Endodermal cell (in vitro differentiated cells): ENCODE results near the gene VPS13D. TPM values are rescaled to one million over a fixed set of nuclear protein-coding genes. Genes with fewer than 3 reads are reported as not detected.
A peak's percentile ranks its signal among the peaks of the same experiment; 100 is the strongest.

Source experiments
- DNase-seq: peaks from one replicate; pipeline ENCODE4 v3.0.0-alpha.2; 2017
- H3K27ac ChIP-seq: 2 replicates; pipeline ENCODE4 v1.5.1; 2013; ENCODE audit warnings: mild to moderate bottlenecking, low read depth, low read length, moderate library complexity
- H3K27me3 ChIP-seq: 2 replicates; pipeline ENCODE4 v1.6.1; 2013; ENCODE audit warnings: mild to moderate bottlenecking, low read length, moderate library complexity; ENCODE audit not compliant: insufficient read depth, control insufficient read depth, poor library complexity, severe bottlenecking
- H3K36me3 ChIP-seq: 2 replicates; pipeline ENCODE4 v1.7.0; 2013; ENCODE audit warnings: mild to moderate bottlenecking, low read length, moderate library complexity; ENCODE audit not compliant: control insufficient read depth, insufficient read depth
- H3K4me1 ChIP-seq: one replicate; pipeline ENCODE4 v1.7.0; 2013; ENCODE audit warnings: low read length; ENCODE audit not compliant: control insufficient read depth, insufficient read depth
- H3K4me3 ChIP-seq: 2 replicates; pipeline ENCODE4 v1.5.1; 2013; ENCODE audit warnings: mild to moderate bottlenecking, low read length, moderate library complexity
- H3K9ac ChIP-seq: 2 replicates; pipeline ENCODE4 v1.6.1; 2013; ENCODE audit warnings: mild to moderate bottlenecking, low read length, moderate library complexity; ENCODE audit not compliant: poor library complexity, severe bottlenecking; ENCODE audit errors: extremely low read depth
- H3K9me3 ChIP-seq: 2 replicates; pipeline ENCODE4 v1.6.1; 2013; ENCODE audit warnings: mild to moderate bottlenecking, low read length, moderate library complexity; ENCODE audit not compliant: control insufficient read depth
- H3K27ac Mint-ChIP-seq: 2 replicates; pipeline ENCODE4 v1.8.0; 2020; ENCODE audit warnings: mixed read lengths
- H3K27me3 Mint-ChIP-seq: 2 replicates; pipeline ENCODE4 v1.8.0; 2021; ENCODE audit warnings: mild to moderate bottlenecking, mixed read lengths; ENCODE audit not compliant: insufficient read depth
- H3K36me3 Mint-ChIP-seq: 2 replicates; pipeline ENCODE4 v1.8.0; 2020; ENCODE audit warnings: low read depth, mixed read lengths
- H3K4me1 Mint-ChIP-seq: 2 replicates; pipeline ENCODE4 v1.8.0; 2020; ENCODE audit warnings: mixed read lengths
- H3K4me3 Mint-ChIP-seq: 2 replicates; pipeline ENCODE4 v1.8.0; 2020; ENCODE audit warnings: mild to moderate bottlenecking, moderate library complexity, mixed read lengths
- H3K9me3 Mint-ChIP-seq: 2 replicates; pipeline ENCODE4 v1.8.0; 2020; ENCODE audit warnings: mild to moderate bottlenecking, mixed read lengths
- CTCF ChIP-seq: fragments of 200-600 bp; sonication (generic); conservative IDR thresholded peaks from 2 replicates; pipeline ENCODE4 v1.5.0; 2021; ENCODE audit warnings: antibody characterized with exemption, mild to moderate bottlenecking
- WGBS, 2 experiments: methylation state at CpG; one replicate each; pipeline versions ENCODE4 v1.1.5 to v1.1.7; 2013; ENCODE audit warnings: missing lambda C conversion rate in 2 of 2, mixed read lengths in 1 of 2; ENCODE audit not compliant: insufficient coverage in 1 of 2, insufficient read length in 1 of 2; 5-methylcytosine and 5-hydroxymethylcytosine counted together
- total RNA-seq, 2 donors: library from RNA; stranded (reverse); fragmentation: NEBNext Ultra II Directional in 1 of 2; extraction: Animal tissue kit (Norgen Biotek cat#: 25700) in 1 of 2; gene quantifications; 2 replicates in 1 of 2; 3 replicates in 1 of 2; pipeline ENCODE4 v1.2.1, GENCODE V29; 2021

VPS13D gene
- total RNA-seq, 2 donors from 2014 or later: 32.5 to 36.7 TPM

GRCh38 chr1:12531179-12531499 lies 301.3 kb downstream of the VPS13D start:
- Mint-ChIP-seq H3K4me1 (peaks cover 22% of the 10 kb centered on the region), H3K27me3 (peaks cover 8% of the 10 kb centered on the region), H3K36me3 (no peaks in the 10 kb centered on the region), H3K27ac (peak overlapping the region; percentile 60), H3K4me3 (no peak overlapping the region), H3K9me3 (no peaks in the 10 kb centered on the region)
- H3K4me1 ChIP-seq: peaks cover 8% of the 10 kb centered on the region
- DNase-seq: no peak
- no peaks in the 10 kb centered on the region for H3K9me3 ChIP-seq
- H3K27ac ChIP-seq: no peak overlapping the region
- H3K9ac ChIP-seq: no peak overlapping the region
- no peaks in the 10 kb centered on the region for H3K27me3 ChIP-seq
- H3K36me3 ChIP-seq: no peaks in the 10 kb centered on the region
- WGBS, 2 experiments: 27 to 60% methylated on average over 1 of the region's 1 CpG
- no peak for TF ChIP-seq CTCF
- no peak overlapping the region for H3K4me3 ChIP-seq

GRCh38 chr1:12532405-12533315 lies 302.8 kb downstream of the VPS13D start:
- Mint-ChIP-seq H3K27me3 (peaks cover 15% of the 10 kb centered on the region), H3K4me1 (peaks cover 23% of the 10 kb centered on the region), H3K27ac (no peak overlapping the region), H3K4me3 (no peak overlapping the region), H3K36me3 (no peaks in the 10 kb centered on the region), H3K9me3 (no peaks in the 10 kb centered on the region)
- no peak overlapping the region for H3K9ac ChIP-seq
- H3K27ac ChIP-seq: no peak overlapping the region
- no peak for TF ChIP-seq CTCF
- peaks cover 8% of the 10 kb centered on the region for H3K4me1 ChIP-seq
- WGBS, 2 experiments: 91 to 92% methylated on average over 16 to 19 of the region's 19 CpGs
- H3K36me3 ChIP-seq: no peaks in the 10 kb centered on the region
- H3K9me3 ChIP-seq: no peaks in the 10 kb centered on the region
- no peak for DNase-seq
- H3K27me3 ChIP-seq: no peaks in the 10 kb centered on the region
- H3K4me3 ChIP-seq: no peak overlapping the region

- Mint-ChIP-seq H3K4me1 (peaks cover 12% of the 10 kb centered on the region), H3K27ac (no peak overlapping the region), H3K36me3 (no peaks in the 10 kb centered on the region), H3K27me3 (peaks cover 17% of the 10 kb centered on the region), H3K4me3 (no peak overlapping the region), H3K9me3 (no peaks in the 10 kb centered on the region)
- no peaks in the 10 kb centered on the region for H3K36me3 ChIP-seq
- no peak overlapping the region for H3K27ac ChIP-seq
- 100% methylated on average over 1 of the region's 1 CpG for WGBS, 2 experiments
- no peak overlapping the region for H3K4me3 ChIP-seq
- no peaks in the 10 kb centered on the region for H3K27me3 ChIP-seq
- no peak overlapping the region for H3K9ac ChIP-seq
- no peak for DNase-seq
- no peaks in the 10 kb centered on the region for H3K9me3 ChIP-seq
- H3K4me1 ChIP-seq: no peaks in the 10 kb centered on the region
- TF ChIP-seq CTCF: no peak
These were observed 306.3 kb downstream of the VPS13D start for GRCh38 chr1:12536023-12536639.
